GM12878 (cell line): ENCODE results near the gene USP5. TPM values are rescaled to one million over a fixed set of nuclear protein-coding genes. Genes with fewer than 3 reads are reported as not detected.

Experiments used
- ATAC-seq: fragments of 200-7000 bp; cut with Tn5 transposase; 3 replicates; pipeline ENCODE4 v1.9.1; 2020; ENCODE audit warnings: mild to moderate bottlenecking, moderate library complexity
- BruUV-seq: library from RNA; stranded (reverse); fragments of 400-500 nt; replicated peaks from 2 replicates; lab custom pipeline; 2021; lab: Mats Ljungman, UMichigan
- CTCF ChIA-PET: fragments of 300-600 bp; sonication (Branson Sonifier 250); formaldehyde crosslinking; extraction: SDS; loops from one replicate; lab custom pipeline; 2021; ENCODE audit warnings: inconsistent platforms; lab: Yijun Ruan, JAX
- POLR2A ChIA-PET: fragments of 350-600 bp; formaldehyde crosslinking; extraction: SDS; loops from one replicate; lab custom pipeline; 2021; ENCODE audit warnings: inconsistent platforms; lab: Charles Lee
- RAD21 ChIA-PET: fragments of 300-600 bp; sonication (Branson Sonifier 250); formaldehyde crosslinking; loops from one replicate; lab custom pipeline; 2023; ENCODE audit warnings: antibody characterized with exemption; ENCODE audit not compliant: unreplicated experiment; lab: Charles Lee
- SMC1A ChIA-PET: fragments of 300-600 bp; sonication (Branson Sonifier 250); formaldehyde crosslinking; loops from one replicate; lab custom pipeline; 2023; ENCODE audit not compliant: unreplicated experiment, uncharacterized antibody; lab: Charles Lee
- DNase-seq: peaks from one replicate; pipeline ENCODE4 v3.0.0-alpha.2; 2011; ENCODE audit warnings: low read depth, low spot score
- FAIRE-seq: peaks from 3 replicates; lab custom pipeline; 2011; peaks lifted over from hg19 to GRCh38; lab: Jason Lieb, UNC
- H2AFZ ChIP-seq: 2 replicates; pipeline ENCODE4 v1.6.0; 2011; ENCODE audit warnings: low read depth, low read length, control low read depth; ENCODE audit not compliant: control insufficient read depth
- H3K27ac ChIP-seq: 2 replicates; pipeline ENCODE4 v1.5.1; 2011; ENCODE audit warnings: control low read depth; ENCODE audit not compliant: control insufficient read depth, insufficient read depth
- H3K27me3 ChIP-seq, 2 experiments: replicated peaks in 1 of 2; 2 replicates each; pipeline versions ENCODE4 v1.6.0 to v1.6.1; 2011; ENCODE audit warnings: low read length in 1 of 2; ENCODE audit not compliant: control insufficient read depth in 2 of 2, insufficient read depth in 2 of 2
- H3K36me3 ChIP-seq, 2 experiments: 2 replicates each; pipeline ENCODE4 v1.5.1; 2011; ENCODE audit warnings: low read length in 1 of 2; ENCODE audit not compliant: control insufficient read depth in 2 of 2, insufficient read depth in 2 of 2
- H3K4me1 ChIP-seq: 2 replicates; pipeline ENCODE4 v1.6.1; 2011; ENCODE audit warnings: mild to moderate bottlenecking, low read length, moderate library complexity, mixed read lengths; ENCODE audit not compliant: control insufficient read depth, insufficient read depth
- H3K4me2 ChIP-seq: 2 replicates; pipeline ENCODE4 v1.6.0; 2011; ENCODE audit warnings: control low read depth; ENCODE audit not compliant: control insufficient read depth, insufficient read depth
- H3K4me3 ChIP-seq: fragments of 200-600 bp; sonication (generic); 2 replicates; pipeline ENCODE4 v1.5.1; 2016
- H3K79me2 ChIP-seq: 2 replicates; pipeline ENCODE4 v1.6.0; 2011; ENCODE audit warnings: low read length; ENCODE audit not compliant: control insufficient read depth, insufficient read depth
- H3K9ac ChIP-seq: 2 replicates; pipeline ENCODE4 v1.8.0; 2011; ENCODE audit warnings: low read length, control low read depth, mixed read lengths; ENCODE audit not compliant: control insufficient read depth, insufficient read depth
- H3K9me3 ChIP-seq: replicated peaks from 3 replicates; pipeline ENCODE4 v1.5.1; 2011; ENCODE audit warnings: mild to moderate bottlenecking, low read length; ENCODE audit not compliant: control insufficient read depth, insufficient read depth
- H4K20me1 ChIP-seq: 2 replicates; pipeline ENCODE4 v1.6.0; 2011; ENCODE audit not compliant: control insufficient read depth, insufficient read depth
- MYC ChIP-seq: IDR thresholded peaks from 2 replicates; pipeline ENCODE4 v1.6.1; 2011; ENCODE audit warnings: mild to moderate bottlenecking, low read length, moderate library complexity, inconsistent platforms; ENCODE audit not compliant: insufficient read depth, insufficient replicate concordance, insufficient read length, severe bottlenecking
- PML ChIP-seq: IDR thresholded peaks from 2 replicates; pipeline ENCODE4 v1.6.1; 2012; ENCODE audit warnings: low read length, inconsistent platforms
- RELB ChIP-seq: fragments of 450-650 bp; IDR thresholded peaks from 2 replicates; pipeline ENCODE4 v1.6.1; 2017; ENCODE audit warnings: low read depth, mild to moderate bottlenecking, moderate library complexity
- TCF7 ChIP-seq: IDR thresholded peaks from 2 replicates; pipeline ENCODE4 v1.6.1; 2014; ENCODE audit warnings: antibody characterized with exemption, borderline replicate concordance
- ZSCAN29 ChIP-seq: fragments of 450-650 bp; IDR thresholded peaks from 2 replicates; pipeline ENCODE4 v1.6.1; 2017; ENCODE audit warnings: mild to moderate bottlenecking, moderate library complexity
- WGBS: methylation state at CpG from one replicate; pipeline ENCODE4 v1.1.6; 2016; ENCODE audit warnings: low lambda C conversion rate; ENCODE audit not compliant: insufficient replicate concordance, insufficient coverage; ENCODE audit errors: missing lambda C conversion rate; 5-methylcytosine and 5-hydroxymethylcytosine counted together
- in situ Hi-C: fragments of 300-500 bp; cut with MboI; formaldehyde crosslinking; loops from 9 replicates; pipeline ENCODE4 v1.14.3; 2018; ENCODE audit warnings: mixed read lengths
- intact Hi-C: fragments of 100-400 bp; cut with micrococcal nuclease; formaldehyde crosslinking; loops from one replicate; pipeline ENCODE4 v1.14.2; 2022; ENCODE audit not compliant: unreplicated experiment
- polyA plus RNA-seq, 11 experiments: library from polyadenylated mRNA; depleted of rRNA in 4 of 11; unstranded in 6 of 11; stranded (reverse) in 5 of 11; fragments of >200 nt; fragmentation: Nextera tagmentation in 4 of 11; fragmentation: Illumina TruSeq in 1 of 11; extraction: Ambion mirVana in 4 of 11; extraction: Trizol in 1 of 11; gene quantifications; 1 replicate in 1 of 11; 2 replicates in 10 of 11; pipeline versions ENCODE4 v1.2.1 to v1.2.3, GENCODE V29; 2011 to 2016; ENCODE audit warnings: inconsistent platforms in 2 of 11, missing spikeins in 2 of 11, low read depth in 1 of 11
- total RNA-seq, 4 experiments: library from RNA; depleted of rRNA in 3 of 4; stranded (reverse); fragments of >200 nt in 3 of 4; fragmentation: Illumina TruSeq in 1 of 4; extraction: Trizol in 1 of 4; gene quantifications; 2 replicates each; pipeline versions ENCODE4 v1.2.1 to v1.2.3, GENCODE V29; 2013 to 2021

USP5 gene
- total and polyA plus RNA-seq, 10 of the 15 experiments (the other 5 are each of a cell fraction or from before 2014, with no cell fraction given), result 2.5 to 124 (median 74.6) TPM

GRCh38 chr12:6834254-6834653 lies 17.7 kb upstream of the USP5 start:
- ATAC-seq (no peak), FAIRE-seq (no peak), DNase-seq (no peak)
- H3K36me3 ChIP-seq, result no peaks in the 10 kb centered on the region
- in situ Hi-C loops, result no loop called here
- no peak overlapping the region for H3K27ac ChIP-seq
- ChIA-PET SMC1A (interaction anchor here (0.7 to 5.8 kb wide), 10 partner anchors 9 to 136 kb away, joined by 3 to 35 read pairs (median 4); partner anchors contain the start of genes CDCA3 and MLF2), RAD21 (interaction anchor here (0.5 to 2.1 kb wide), 7 partner anchors 17 to 182 kb away, joined by 3 to 11 read pairs (median 3); partner anchors contain the start of genes MLF2 and USP5), POLR2A (interaction anchor here (0.7 to 1.0 kb wide), 3 partner anchors 9 to 17 kb away, joined by 3 read pairs; no protein-coding TSS in a partner anchor), CTCF (interaction anchor here (0.8 to 6.8 kb wide), 20 partner anchors 9 to 114 kb away, joined by 3 to 72 read pairs (median 6); partner anchors contain the start of genes CDCA3, COPS7A, MLF2 and PTMS)
- H3K27me3 ChIP-seq, result peaks cover 6 to 14% of the 10 kb centered on the region in 2 experiments
- no peaks in the 10 kb centered on the region for H3K4me1 ChIP-seq
- TF ChIP-seq MYC (no peak), PML (no peak), RELB (no peak), ZSCAN29 (no peak), TCF7 (no peak)
- H3K9me3 ChIP-seq, result no peaks in the 10 kb centered on the region
- H4K20me1 ChIP-seq, result no peaks in the 10 kb centered on the region
- BruUV-seq, result no TSS peak
- intact Hi-C loops, result no loop called here
- no peak overlapping the region for H3K4me2 ChIP-seq
- 0% methylated on average over 1 of the region's 1 CpG for WGBS
- no peak overlapping the region for H2AFZ ChIP-seq
- no peak overlapping the region for H3K9ac ChIP-seq
- no peaks in the 10 kb centered on the region for H3K79me2 ChIP-seq
- H3K4me3 ChIP-seq, result no peak overlapping the region
